BJ (cell line): ENCODE results near the gene ULBP2. TPM values are rescaled to one million over a fixed set of nuclear protein-coding genes. Genes with fewer than 3 reads are reported as not detected.
A peak's percentile ranks its signal among the peaks of the same experiment; 100 is the strongest.
"Not testable (repeated sequence)": the region's sequence is repeated elsewhere in the genome, so short reads cannot be mapped to it uniquely, and the experiment has no call there.

Experiments
- CTCF ChIA-PET: fragments of 350-600 bp; formaldehyde crosslinking; extraction: SDS; loops from one replicate; lab custom pipeline; 2021; ENCODE audit warnings: antibody characterized with exemption, inconsistent platforms; lab: Yijun Ruan, JAX
- POLR2A ChIA-PET: fragments of 300-600 bp; sonication (Branson Sonifier 250); formaldehyde crosslinking; extraction: SDS; loops from one replicate; lab custom pipeline; 2021; ENCODE audit warnings: antibody characterized with exemption; lab: Charles Lee
- DNase-seq: peaks from one replicate; pipeline ENCODE4 v3.0.0-alpha.2; 2011; ENCODE audit warnings: low read depth
- H3K27me3 ChIP-seq: 2 replicates; pipeline ENCODE4 v1.6.0; 2011; ENCODE audit warnings: low read length; ENCODE audit not compliant: control insufficient read depth, insufficient read depth
- H3K36me3 ChIP-seq: 2 replicates; pipeline ENCODE4 v1.5.1; 2011; ENCODE audit warnings: low read length; ENCODE audit not compliant: control insufficient read depth, insufficient read depth
- H3K4me3 ChIP-seq: 2 replicates; pipeline ENCODE4 v1.5.1; 2011; ENCODE audit warnings: low read depth, mild to moderate bottlenecking, control low read depth, low read length
- polyA plus RNA-seq: library from polyadenylated mRNA; depleted of rRNA; stranded (reverse); fragments of >200 nt; gene quantifications from 2 replicates; pipeline ENCODE4 v1.2.3, GENCODE V29; 2011
- TF ChIP-seq, protein P1 (sequence below): IDR thresholded peaks from 2 replicates; pipeline ENCODE4 v1.5.1; 2011; ENCODE audit warnings: low read depth, mild to moderate bottlenecking, control low read depth, inconsistent platforms, low read length, moderate library complexity; ENCODE audit not compliant: insufficient read depth

The ULBP2 gene
- polyA plus RNA-seq, 1 experiment: 22.8 TPM

GRCh38 chr6:149939909-149940671 lies 1.7 kb upstream of the ULBP2 start:
- TF ChIP-seq, protein P1, sequence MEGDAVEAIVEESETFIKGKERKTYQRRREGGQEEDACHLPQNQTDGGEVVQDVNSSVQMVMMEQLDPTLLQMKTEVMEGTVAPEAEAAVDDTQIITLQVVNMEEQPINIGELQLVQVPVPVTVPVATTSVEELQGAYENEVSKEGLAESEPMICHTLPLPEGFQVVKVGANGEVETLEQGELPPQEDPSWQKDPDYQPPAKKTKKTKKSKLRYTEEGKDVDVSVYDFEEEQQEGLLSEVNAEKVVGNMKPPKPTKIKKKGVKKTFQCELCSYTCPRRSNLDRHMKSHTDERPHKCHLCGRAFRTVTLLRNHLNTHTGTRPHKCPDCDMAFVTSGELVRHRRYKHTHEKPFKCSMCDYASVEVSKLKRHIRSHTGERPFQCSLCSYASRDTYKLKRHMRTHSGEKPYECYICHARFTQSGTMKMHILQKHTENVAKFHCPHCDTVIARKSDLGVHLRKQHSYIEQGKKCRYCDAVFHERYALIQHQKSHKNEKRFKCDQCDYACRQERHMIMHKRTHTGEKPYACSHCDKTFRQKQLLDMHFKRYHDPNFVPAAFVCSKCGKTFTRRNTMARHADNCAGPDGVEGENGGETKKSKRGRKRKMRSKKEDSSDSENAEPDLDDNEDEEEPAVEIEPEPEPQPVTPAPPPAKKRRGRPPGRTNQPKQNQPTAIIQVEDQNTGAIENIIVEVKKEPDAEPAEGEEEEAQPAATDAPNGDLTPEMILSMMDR: no peak
- Histone ChIP-seq H3K4me3 (no peak overlapping the region), H3K36me3 (no peaks in the 10 kb centered on the region), H3K27me3 (peaks cover 13% of the 10 kb centered on the region)
- ChIA-PET POLR2A (no interaction called here), CTCF (interaction anchor here (1.3 to 1.9 kb wide), 2 partner anchors 67 to 76 kb away, joined by 3 to 11 read pairs; no protein-coding TSS in a partner anchor)
- no peak for DNase-seq

DNA sequence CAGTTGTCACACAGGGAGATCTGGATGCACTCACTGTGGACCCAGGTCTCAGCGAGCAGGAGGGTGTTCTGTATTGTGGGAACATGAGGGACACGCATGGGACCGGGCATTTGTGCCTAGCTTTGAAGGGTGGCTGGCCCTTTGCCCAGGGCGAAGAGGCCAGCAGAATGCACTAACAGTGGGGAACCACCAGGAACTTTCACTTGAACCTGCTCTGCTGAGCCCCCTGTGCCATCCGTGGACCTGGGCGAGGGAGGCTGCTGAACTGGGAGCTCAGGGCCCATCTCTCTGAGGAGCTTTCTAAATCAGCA lies 1.2 kb upstream of the ULBP2 start:
- Histone ChIP-seq H3K36me3 (no peaks in the 10 kb centered on the region), H3K27me3 (peaks cover 9% of the 10 kb centered on the region), H3K4me3 (no peak overlapping the region)
- TF ChIP-seq, protein P1: no peak
- DNase-seq: no peak
- ChIA-PET POLR2A (no interaction called here), CTCF (interaction anchor here (1.3 to 1.9 kb wide), 2 partner anchors 66 to 76 kb away, joined by 3 to 11 read pairs; no protein-coding TSS in a partner anchor)

DNA sequence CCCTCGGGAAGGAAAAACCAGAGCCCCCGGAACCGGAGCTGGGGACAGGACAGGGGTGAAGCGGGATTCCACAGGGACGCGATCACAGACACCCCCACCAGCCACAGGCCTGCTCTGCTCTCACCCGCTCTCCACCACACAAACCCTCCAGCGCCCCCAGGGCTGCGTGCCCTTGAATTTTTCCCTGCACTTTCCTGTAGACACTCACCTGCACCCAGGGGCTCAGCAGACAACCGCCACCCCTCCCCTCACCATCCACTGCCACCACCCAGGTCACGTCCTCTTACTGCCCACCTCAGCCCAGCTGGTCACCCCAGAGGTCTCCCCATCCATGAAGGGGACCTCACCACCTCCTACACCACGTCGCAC lies 631 bp downstream of the ULBP2 start:
- TF ChIP-seq, protein P1: no peak
- CTCF ChIA-PET: no interaction called here
- no peaks in the 10 kb centered on the region for H3K36me3 ChIP-seq

GRCh38 chr6:149943321-149943720 lies 1.5 kb downstream of the ULBP2 start:
- H3K4me3 ChIP-seq, H3K36me3 ChIP-seq, H3K27me3 ChIP-seq, CTCF ChIA-PET, POLR2A ChIA-PET, DNase-seq: not testable (repeated sequence)

More for the DNA sequence above, 631 bp downstream of the ULBP2 start:
- POLR2A ChIA-PET: no interaction called here
- no peak for DNase-seq
- H3K4me3 ChIP-seq: peak overlapping the region; percentile 88
- H3K27me3 ChIP-seq: peaks cover 3% of the 10 kb centered on the region

- POLR2A ChIA-PET, H3K4me3 ChIP-seq, DNase-seq, CTCF ChIA-PET, H3K27me3 ChIP-seq, H3K36me3 ChIP-seq: not testable (repeated sequence)
Observed at GRCh38 chr6:149945276-149945675, 3.5 kb downstream of the ULBP2 start.

- H3K36me3 ChIP-seq, H3K27me3 ChIP-seq, CTCF ChIA-PET, H3K4me3 ChIP-seq, POLR2A ChIA-PET, DNase-seq: not testable (repeated sequence)
Observed at GRCh38 chr6:149946631-149947030, 4.8 kb downstream of the ULBP2 start.

DNA sequence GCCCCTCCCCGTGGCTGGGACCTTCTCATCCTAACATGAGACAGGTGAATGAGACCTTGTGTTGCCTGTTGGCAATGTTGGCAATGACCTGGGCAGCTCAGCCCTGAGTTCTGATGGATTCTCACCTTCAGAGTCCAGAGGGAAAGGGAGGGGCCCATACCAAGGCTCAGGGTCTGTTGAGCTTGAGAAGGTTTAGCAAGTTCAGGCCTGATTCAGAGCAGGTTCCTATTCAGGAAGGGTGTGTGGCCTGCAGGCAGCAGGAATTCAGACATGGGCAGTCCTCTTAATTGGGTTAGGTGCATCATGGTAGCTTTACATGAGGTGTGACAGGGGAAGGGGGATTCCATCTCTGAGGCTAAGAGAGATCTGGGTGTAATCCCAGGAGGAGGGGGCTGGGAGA lies 5.7 kb downstream of the ULBP2 start:
- DNase-seq, H3K36me3 ChIP-seq, POLR2A ChIA-PET, H3K4me3 ChIP-seq, CTCF ChIA-PET: not testable (repeated sequence)
- peaks cover 14% of the 10 kb centered on the region for H3K27me3 ChIP-seq
